Measurements from ENCODE around the gene KCNA5.

Gene KCNA5

GRCh38 chr12:5063149-5063548 lies 19.5 kb downstream of the KCNA5 start:
- TF ChIP-seq REST (IDR thresholded peaks at IDR 0.05; ENCODE audit: insufficient replicate concordance, low read depth) (no peak), GABPA (IDR thresholded peaks at IDR 0.05; ENCODE audit: low read depth) (no peak), POLR2AphosphoS5 (IDR thresholded peaks at IDR 0.05; ENCODE audit: low read depth) (no peak), SPI1 (IDR thresholded peaks at IDR 0.05; ENCODE audit: borderline replicate concordance, low read depth) (no peak), CTCF (IDR thresholded peaks at IDR 0.05; ENCODE audit: insufficient read depth, low read length) (no peak)
- H3K4me3 ChIP-seq (replicated peaks; ENCODE audit: insufficient read depth, low read length) = no peak overlapping the region

GRCh38 chr12:5064913-5065490 lies 21.3 kb downstream of the KCNA5 start:
- no peak for DNase-seq (ENCODE audit: low read depth in 1 of 2, low spot score in 1 of 2)
- no peak overlapping the region for H3K4me3 ChIP-seq (replicated peaks; ENCODE audit: insufficient read depth, low read length)
- TF ChIP-seq SPI1 (IDR thresholded peaks at IDR 0.05; ENCODE audit: borderline replicate concordance, low read depth) (no peak), GABPA (IDR thresholded peaks at IDR 0.05; ENCODE audit: low read depth) (no peak), CTCF (IDR thresholded peaks at IDR 0.05; ENCODE audit: insufficient read depth, low read length) (no peak), POLR2AphosphoS5 (IDR thresholded peaks at IDR 0.05; ENCODE audit: low read depth) (no peak), REST (IDR thresholded peaks at IDR 0.05; ENCODE audit: insufficient replicate concordance, low read depth) (no peak)
- H3K27me3 ChIP-seq (ENCODE audit: insufficient read depth, poor library complexity, severe bottlenecking) = peaks cover 4% of the 10 kb centered on the region
- H3K27ac ChIP-seq (replicated peaks) = no peak overlapping the region

More at GRCh38 chr12:5063149-5063548, 19.5 kb downstream of the KCNA5 start:
- Histone ChIP-seq H3K27ac (replicated peaks) (no peak overlapping the region), H3K27me3 (ENCODE audit: insufficient read depth, poor library complexity, severe bottlenecking) (peaks cover 4% of the 10 kb centered on the region)
- no peak for DNase-seq (ENCODE audit: low read depth in 1 of 2, low spot score in 1 of 2)

- Histone ChIP-seq H3K27me3 (ENCODE audit: insufficient read depth, poor library complexity, severe bottlenecking) (peaks cover 4% of the 10 kb centered on the region), H3K27ac (replicated peaks) (no peak overlapping the region), H3K4me3 (replicated peaks; ENCODE audit: insufficient read depth, low read length) (no peak overlapping the region)
- DNase-seq (ENCODE audit: low read depth in 1 of 2, low spot score in 1 of 2) = no peak
- no peak for TF ChIP-seq GABPA (IDR thresholded peaks at IDR 0.05; ENCODE audit: low read depth)
- TF ChIP-seq SPI1 (IDR thresholded peaks at IDR 0.05; ENCODE audit: borderline replicate concordance, low read depth) = no peak
- no peak for TF ChIP-seq REST (IDR thresholded peaks at IDR 0.05; ENCODE audit: insufficient replicate concordance, low read depth)
- no peak for TF ChIP-seq CTCF (IDR thresholded peaks at IDR 0.05; ENCODE audit: insufficient read depth, low read length)
- TF ChIP-seq POLR2AphosphoS5 (IDR thresholded peaks at IDR 0.05; ENCODE audit: low read depth) = no peak
These were observed 22.6 kb downstream of the KCNA5 start for GRCh38 chr12:5066251-5066650.

All from HL-60 (cell line).